SK-N-SH treated with all-trans-retinoic acid at 6 μM for 48 hours (cell line): ENCODE measurements around the gene ALDH8A1.

Experiments used
- ATAC-seq: fragments of 200-7000 bp; cut with Tn5 transposase; 3 replicates; pipeline ENCODE4 v1.9.1; 2020; ENCODE audit warnings: mild to moderate bottlenecking, moderate library complexity
- ARNTL ChIP-seq: fragments of 450-650 bp; formaldehyde crosslinking; IDR thresholded peaks from 2 replicates; pipeline ENCODE4 v1.5.0; 2020; ENCODE audit warnings: low read depth, mild to moderate bottlenecking, moderate library complexity, borderline replicate concordance
- BACH2 ChIP-seq: fragments of 250-450 bp; sonication (Bioruptor Pico); IDR thresholded peaks from 2 replicates; pipeline ENCODE4 v1.9.0; 2021; ENCODE audit warnings: mild to moderate bottlenecking, borderline replicate concordance
- CREB5 ChIP-seq: fragments of 250-450 bp; sonication (Bioruptor Pico); IDR thresholded peaks from 2 replicates; pipeline ENCODE4 v1.5.1; 2020; ENCODE audit warnings: low read depth, mild to moderate bottlenecking, moderate library complexity
- CSDC2 ChIP-seq: fragments of 250-450 bp; sonication (Bioruptor Pico); IDR thresholded peaks from 2 replicates; pipeline ENCODE4 v1.5.0; 2020; ENCODE audit warnings: mild to moderate bottlenecking, moderate library complexity
- CSRNP3 ChIP-seq: fragments of 250-450 bp; sonication (Bioruptor Pico); IDR thresholded peaks from 2 replicates; pipeline ENCODE4 v1.5.1; 2021; ENCODE audit warnings: mild to moderate bottlenecking, moderate library complexity
- ESRRG ChIP-seq: fragments of 250-450 bp; sonication (Bioruptor Pico); IDR thresholded peaks from 2 replicates; pipeline ENCODE4 v1.6.1; 2021; ENCODE audit warnings: mild to moderate bottlenecking
- GLIS3 ChIP-seq: fragments of 250-450 bp; sonication (Bioruptor Pico); IDR thresholded peaks from 2 replicates; pipeline ENCODE4 v1.5.0; 2020; ENCODE audit warnings: mild to moderate bottlenecking, moderate library complexity
- ISL1 ChIP-seq: fragments of 250-450 bp; sonication (Bioruptor Pico); IDR thresholded peaks from 2 replicates; pipeline ENCODE4 v2.1.2; 2022; ENCODE audit warnings: mild to moderate bottlenecking, moderate library complexity
- OSR1 ChIP-seq: fragments of 250-450 bp; sonication (Bioruptor Pico); IDR thresholded peaks from 2 replicates; pipeline ENCODE4 v1.8.0; 2022; ENCODE audit warnings: moderate library complexity, mild to moderate bottlenecking, inconsistent platforms
- PATZ1 ChIP-seq: fragments of 250-450 bp; sonication (Bioruptor Pico); IDR thresholded peaks from 2 replicates; pipeline ENCODE4 v1.8.0; 2020; ENCODE audit warnings: mild to moderate bottlenecking, moderate library complexity, borderline replicate concordance
- POU6F1 ChIP-seq: fragments of 250-450 bp; sonication (Bioruptor Pico); IDR thresholded peaks from 2 replicates; pipeline ENCODE4 v1.8.0; 2021; ENCODE audit warnings: low read depth, mild to moderate bottlenecking, moderate library complexity, borderline replicate concordance
- PPARA ChIP-seq: fragments of 250-450 bp; sonication (Bioruptor Pico); IDR thresholded peaks from 2 replicates; pipeline ENCODE4 v1.5.0; 2020; ENCODE audit warnings: mild to moderate bottlenecking, borderline replicate concordance
- RARB ChIP-seq: fragments of 250-450 bp; sonication (Bioruptor Pico); IDR thresholded peaks from 2 replicates; pipeline ENCODE4 v1.8.0; 2021; ENCODE audit warnings: mild to moderate bottlenecking, moderate library complexity
- SNAI2 ChIP-seq: fragments of 250-450 bp; sonication (Bioruptor Pico); IDR thresholded peaks from 2 replicates; pipeline ENCODE4 v1.5.0; 2020; ENCODE audit warnings: mild to moderate bottlenecking, moderate library complexity
- TCF4 ChIP-seq: fragments of 250-450 bp; sonication (Bioruptor Pico); IDR thresholded peaks from 2 replicates; pipeline ENCODE4 v1.8.0; 2021; ENCODE audit warnings: mild to moderate bottlenecking, moderate library complexity, borderline replicate concordance
- TOX ChIP-seq: fragments of 250-450 bp; sonication (Bioruptor Pico); IDR thresholded peaks from 2 replicates; pipeline ENCODE4 v1.8.0; 2021; ENCODE audit warnings: mild to moderate bottlenecking, moderate library complexity, borderline replicate concordance
- TSHZ2 ChIP-seq: fragments of 250-450 bp; sonication (Bioruptor Pico); IDR thresholded peaks from 2 replicates; pipeline ENCODE4 v1.5.0; 2020; ENCODE audit warnings: mild to moderate bottlenecking, moderate library complexity
- ZFP30 ChIP-seq: fragments of 450-650 bp; formaldehyde crosslinking; IDR thresholded peaks from 2 replicates; pipeline ENCODE4 v1.5.0; 2022; ENCODE audit warnings: mild to moderate bottlenecking, moderate library complexity
- ZNF565 ChIP-seq: fragments of 450-650 bp; formaldehyde crosslinking; conservative IDR thresholded peaks from 2 replicates; pipeline ENCODE4 v1.5.0; 2020; ENCODE audit warnings: low read depth, mild to moderate bottlenecking, moderate library complexity
- ZNF70 ChIP-seq: fragments of 450-650 bp; formaldehyde crosslinking; IDR thresholded peaks from 2 replicates; pipeline ENCODE4 v1.5.0; 2020; ENCODE audit warnings: mild to moderate bottlenecking, moderate library complexity
- ZNF8 ChIP-seq: fragments of 450-650 bp; formaldehyde crosslinking; IDR thresholded peaks from 2 replicates; pipeline ENCODE4 v1.5.0; 2020; ENCODE audit warnings: mild to moderate bottlenecking, moderate library complexity

Gene ALDH8A1

GRCh38 chr6:134992155-134992554 lies 42.3 kb upstream of the ALDH8A1 start:
- ATAC-seq, result no peak
- TF ChIP-seq TCF4 (CRISPR knock-in tag) (no peak), RARB (CRISPR knock-in tag) (no peak), ARNTL (CRISPR knock-in tag) (no peak), CREB5 (CRISPR knock-in tag) (no peak), TSHZ2 (no peak), CSRNP3 (CRISPR knock-in tag) (no peak), OSR1 (no peak), POU6F1 (CRISPR knock-in tag) (no peak), PPARA (CRISPR knock-in tag) (no peak), ZNF565 (CRISPR knock-in tag) (no peak), ESRRG (CRISPR knock-in tag) (no peak), BACH2 (CRISPR knock-in tag) (no peak), ISL1 (CRISPR knock-in tag) (no peak), GLIS3 (CRISPR knock-in tag) (no peak), PATZ1 (no peak), TOX (CRISPR knock-in tag) (no peak)

GRCh38 chr6:134990262-134990661 lies 40.4 kb upstream of the ALDH8A1 start:
- no peak for ATAC-seq
- TF ChIP-seq TCF4 (CRISPR knock-in tag), result no peak
- no peak for TF ChIP-seq ZNF70 (CRISPR knock-in tag)
- TF ChIP-seq CSRNP3 (CRISPR knock-in tag), result no peak
- no peak for TF ChIP-seq PPARA (CRISPR knock-in tag)
- no peak for TF ChIP-seq ISL1 (CRISPR knock-in tag)
- TF ChIP-seq BACH2 (CRISPR knock-in tag), result no peak
- no peak for TF ChIP-seq CSDC2
- no peak for TF ChIP-seq POU6F1 (CRISPR knock-in tag)
- TF ChIP-seq ESRRG (CRISPR knock-in tag), result no peak
- no peak for TF ChIP-seq TSHZ2
- TF ChIP-seq RARB (CRISPR knock-in tag), result no peak
- no peak for TF ChIP-seq ZNF8 (CRISPR knock-in tag)
- TF ChIP-seq ZFP30 (CRISPR knock-in tag), result no peak
- no peak for TF ChIP-seq SNAI2 (CRISPR knock-in tag)
- no peak for TF ChIP-seq PATZ1
